HG02588 (cell line): ENCODE results near the gene DMD.
"Not testable (repeated sequence)": the region's sequence is repeated elsewhere in the genome, so short reads cannot be mapped to it uniquely, and the experiment has no call there.

Experiments
- ATAC-seq: cut with Tn5 transposase; IDR thresholded peaks from one replicate; pipeline ENCODE4 v1.9.1; 2021; ENCODE audit warnings: mild to moderate bottlenecking, moderate library complexity; ENCODE audit not compliant: unreplicated experiment

Gene DMD

GRCh38 chrX:33211356-33212260 lies at the start of gene DMD:
Gene DMD, minus strand, starts transcription at chrX:33211549. Its CDS starts 237 bp downstream, at chrX:33211312.
- no peak for ATAC-seq

GRCh38 chrX:33252306-33252825 lies 41.0 kb upstream of the DMD start:
- no peak for ATAC-seq

GRCh38 chrX:33218819-33219218 lies 7.5 kb upstream of the DMD start:
- no peak for ATAC-seq

GRCh38 chrX:33210156-33210555 lies 1.2 kb downstream of the DMD start:
- no peak for ATAC-seq

- no peak for ATAC-seq
Measured at GRCh38 chrX:33207056-33207455, 4.3 kb downstream of the DMD start.

- ATAC-seq, result no peak
Measured at GRCh38 chrX:33205321-33205720, 6.0 kb downstream of the DMD start.

- no peak for ATAC-seq
Measured at GRCh38 chrX:33204889-33205288, 6.5 kb downstream of the DMD start.

- ATAC-seq, result no peak
Measured at GRCh38 chrX:33198561-33199279, 12.6 kb downstream of the DMD start.

- no peak for ATAC-seq
Measured at GRCh38 chrX:33195698-33196097, 15.7 kb downstream of the DMD start.

- ATAC-seq, result no peak
Measured at GRCh38 chrX:33194876-33195433, 16.4 kb downstream of the DMD start.

- no peak for ATAC-seq
Measured at GRCh38 chrX:33194289-33194688, 17.1 kb downstream of the DMD start.

- no peak for ATAC-seq
Measured at GRCh38 chrX:33190016-33190415, 21.3 kb downstream of the DMD start.

- ATAC-seq, result no peak
Measured at GRCh38 chrX:33188881-33189280, 22.5 kb downstream of the DMD start.

- no peak for ATAC-seq
Measured at GRCh38 chrX:33188286-33188685, 23.1 kb downstream of the DMD start.

GRCh38 chrX:33184803-33185202 lies 26.5 kb downstream of the DMD start:
- not testable (repeated sequence) for ATAC-seq

- no peak for ATAC-seq
Measured at GRCh38 chrX:33183361-33183760, 28.0 kb downstream of the DMD start.

- ATAC-seq, result no peak
Measured at GRCh38 chrX:33178690-33179089, 32.7 kb downstream of the DMD start.

- no peak for ATAC-seq
Measured at GRCh38 chrX:33178218-33178617, 33.1 kb downstream of the DMD start.

GRCh38 chrX:33175201-33175600 lies 36.1 kb downstream of the DMD start:
- ATAC-seq, result no peak

GRCh38 chrX:33171041-33171440 lies 40.3 kb downstream of the DMD start:
- no peak for ATAC-seq

- no peak for ATAC-seq
Measured at GRCh38 chrX:33161829-33162228, 49.5 kb downstream of the DMD start.

- no peak for ATAC-seq
Measured at GRCh38 chrX:33160273-33160672, 51.1 kb downstream of the DMD start.
